SK-N-SH (cell line): Measurements from ENCODE around the gene FAM181A.

ENCODE experiments used
- CHD2 ChIP-seq: fragments of 150-350 bp; IDR thresholded peaks from 2 replicates; pipeline ENCODE4 v1.6.1; 2018; ENCODE audit warnings: low read length; ENCODE audit not compliant: partially characterized antibody
- FOSL2 ChIP-seq: IDR thresholded peaks from 2 replicates; pipeline ENCODE4 v1.4.0; 2012; ENCODE audit warnings: low read depth, mild to moderate bottlenecking, moderate library complexity, borderline replicate concordance
- FOXJ3 ChIP-seq: sonication (generic); formaldehyde crosslinking; IDR thresholded peaks from 2 replicates; pipeline ENCODE4 v1.5.1; 2020; ENCODE audit warnings: mild to moderate bottlenecking, missing genetic modification reagents
- FOXM1 ChIP-seq: IDR thresholded peaks from 2 replicates; pipeline ENCODE4 v1.4.0; 2012; ENCODE audit warnings: low read depth, mild to moderate bottlenecking
- JUND ChIP-seq: IDR thresholded peaks from 2 replicates; pipeline ENCODE4 v1.4.0; 2012
- POLR2AphosphoS5 ChIP-seq: IDR thresholded peaks from 2 replicates; pipeline ENCODE4 v1.6.1; 2012; ENCODE audit warnings: low read depth, low read length
- SIN3A ChIP-seq: IDR thresholded peaks from 2 replicates; pipeline ENCODE4 v1.6.1; 2012; ENCODE audit warnings: low read depth, mild to moderate bottlenecking, low read length, moderate library complexity, borderline replicate concordance
- SMC3 ChIP-seq: IDR thresholded peaks from 2 replicates; pipeline ENCODE4 v1.6.1; 2012; ENCODE audit warnings: low read depth, low read length, improper control_type of control experiment
- TAF1 ChIP-seq: IDR thresholded peaks from 2 replicates; pipeline ENCODE4 v1.6.1; 2012; ENCODE audit warnings: low read depth, mild to moderate bottlenecking, low read length, moderate library complexity, borderline replicate concordance
- TF ChIP-seq, protein P1 (sequence below): fragments of 200-600 bp; sonication (generic); IDR thresholded peaks from 2 replicates; pipeline ENCODE4 v1.6.1; 2017; ENCODE audit warnings: antibody characterized with exemption, mild to moderate bottlenecking, moderate library complexity
- TF ChIP-seq, protein P2 (sequence below): IDR thresholded peaks from 2 replicates; pipeline ENCODE4 v1.4.0; 2012; ENCODE audit warnings: low read depth, borderline replicate concordance
- TF ChIP-seq, protein P3 (sequence below): IDR thresholded peaks from 2 replicates; pipeline ENCODE4 v1.6.1; 2012; ENCODE audit warnings: mild to moderate bottlenecking, low read depth, low read length, moderate library complexity
- TF ChIP-seq, protein P4 (sequence below): fragments of 150-350 bp; IDR thresholded peaks from 2 replicates; pipeline ENCODE4 v1.6.1; 2017; ENCODE audit warnings: antibody characterized with exemption, low read length, low read depth, borderline replicate concordance
- TF ChIP-seq, protein P5 (sequence below): IDR thresholded peaks from 2 replicates; pipeline ENCODE4; 2012

DNA sequence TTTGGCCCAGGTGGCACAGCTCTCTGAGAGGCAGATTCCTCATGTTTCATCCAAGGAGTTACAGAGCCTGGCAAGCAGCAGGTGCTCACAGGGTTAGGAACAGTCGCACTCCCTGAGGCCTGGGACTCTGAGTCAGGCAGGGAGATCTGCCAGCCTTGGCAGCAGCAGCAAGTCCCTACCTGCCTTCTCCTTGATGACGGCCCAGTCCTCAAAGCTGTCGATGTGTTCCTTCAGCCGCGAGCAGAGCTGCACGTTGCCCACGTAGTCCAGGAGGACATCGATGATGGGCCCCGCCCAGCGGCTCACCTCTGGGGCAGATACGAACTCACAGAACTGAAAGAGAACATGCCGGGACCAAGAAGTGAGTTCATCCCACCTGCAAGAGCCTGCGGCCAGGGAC lies 10.4 kb downstream of the FAM181A start:
- TF ChIP-seq SMC3 = no peak
- no peak for TF ChIP-seq JUND
- no peak for TF ChIP-seq CHD2
- TF ChIP-seq, protein P1, sequence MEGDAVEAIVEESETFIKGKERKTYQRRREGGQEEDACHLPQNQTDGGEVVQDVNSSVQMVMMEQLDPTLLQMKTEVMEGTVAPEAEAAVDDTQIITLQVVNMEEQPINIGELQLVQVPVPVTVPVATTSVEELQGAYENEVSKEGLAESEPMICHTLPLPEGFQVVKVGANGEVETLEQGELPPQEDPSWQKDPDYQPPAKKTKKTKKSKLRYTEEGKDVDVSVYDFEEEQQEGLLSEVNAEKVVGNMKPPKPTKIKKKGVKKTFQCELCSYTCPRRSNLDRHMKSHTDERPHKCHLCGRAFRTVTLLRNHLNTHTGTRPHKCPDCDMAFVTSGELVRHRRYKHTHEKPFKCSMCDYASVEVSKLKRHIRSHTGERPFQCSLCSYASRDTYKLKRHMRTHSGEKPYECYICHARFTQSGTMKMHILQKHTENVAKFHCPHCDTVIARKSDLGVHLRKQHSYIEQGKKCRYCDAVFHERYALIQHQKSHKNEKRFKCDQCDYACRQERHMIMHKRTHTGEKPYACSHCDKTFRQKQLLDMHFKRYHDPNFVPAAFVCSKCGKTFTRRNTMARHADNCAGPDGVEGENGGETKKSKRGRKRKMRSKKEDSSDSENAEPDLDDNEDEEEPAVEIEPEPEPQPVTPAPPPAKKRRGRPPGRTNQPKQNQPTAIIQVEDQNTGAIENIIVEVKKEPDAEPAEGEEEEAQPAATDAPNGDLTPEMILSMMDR = no peak
- TF ChIP-seq, protein P2, sequence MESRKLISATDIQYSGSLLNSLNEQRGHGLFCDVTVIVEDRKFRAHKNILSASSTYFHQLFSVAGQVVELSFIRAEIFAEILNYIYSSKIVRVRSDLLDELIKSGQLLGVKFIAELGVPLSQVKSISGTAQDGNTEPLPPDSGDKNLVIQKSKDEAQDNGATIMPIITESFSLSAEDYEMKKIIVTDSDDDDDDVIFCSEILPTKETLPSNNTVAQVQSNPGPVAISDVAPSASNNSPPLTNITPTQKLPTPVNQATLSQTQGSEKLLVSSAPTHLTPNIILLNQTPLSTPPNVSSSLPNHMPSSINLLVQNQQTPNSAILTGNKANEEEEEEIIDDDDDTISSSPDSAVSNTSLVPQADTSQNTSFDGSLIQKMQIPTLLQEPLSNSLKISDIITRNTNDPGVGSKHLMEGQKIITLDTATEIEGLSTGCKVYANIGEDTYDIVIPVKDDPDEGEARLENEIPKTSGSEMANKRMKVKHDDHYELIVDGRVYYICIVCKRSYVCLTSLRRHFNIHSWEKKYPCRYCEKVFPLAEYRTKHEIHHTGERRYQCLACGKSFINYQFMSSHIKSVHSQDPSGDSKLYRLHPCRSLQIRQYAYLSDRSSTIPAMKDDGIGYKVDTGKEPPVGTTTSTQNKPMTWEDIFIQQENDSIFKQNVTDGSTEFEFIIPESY = no peak
- TF ChIP-seq, protein P3, sequence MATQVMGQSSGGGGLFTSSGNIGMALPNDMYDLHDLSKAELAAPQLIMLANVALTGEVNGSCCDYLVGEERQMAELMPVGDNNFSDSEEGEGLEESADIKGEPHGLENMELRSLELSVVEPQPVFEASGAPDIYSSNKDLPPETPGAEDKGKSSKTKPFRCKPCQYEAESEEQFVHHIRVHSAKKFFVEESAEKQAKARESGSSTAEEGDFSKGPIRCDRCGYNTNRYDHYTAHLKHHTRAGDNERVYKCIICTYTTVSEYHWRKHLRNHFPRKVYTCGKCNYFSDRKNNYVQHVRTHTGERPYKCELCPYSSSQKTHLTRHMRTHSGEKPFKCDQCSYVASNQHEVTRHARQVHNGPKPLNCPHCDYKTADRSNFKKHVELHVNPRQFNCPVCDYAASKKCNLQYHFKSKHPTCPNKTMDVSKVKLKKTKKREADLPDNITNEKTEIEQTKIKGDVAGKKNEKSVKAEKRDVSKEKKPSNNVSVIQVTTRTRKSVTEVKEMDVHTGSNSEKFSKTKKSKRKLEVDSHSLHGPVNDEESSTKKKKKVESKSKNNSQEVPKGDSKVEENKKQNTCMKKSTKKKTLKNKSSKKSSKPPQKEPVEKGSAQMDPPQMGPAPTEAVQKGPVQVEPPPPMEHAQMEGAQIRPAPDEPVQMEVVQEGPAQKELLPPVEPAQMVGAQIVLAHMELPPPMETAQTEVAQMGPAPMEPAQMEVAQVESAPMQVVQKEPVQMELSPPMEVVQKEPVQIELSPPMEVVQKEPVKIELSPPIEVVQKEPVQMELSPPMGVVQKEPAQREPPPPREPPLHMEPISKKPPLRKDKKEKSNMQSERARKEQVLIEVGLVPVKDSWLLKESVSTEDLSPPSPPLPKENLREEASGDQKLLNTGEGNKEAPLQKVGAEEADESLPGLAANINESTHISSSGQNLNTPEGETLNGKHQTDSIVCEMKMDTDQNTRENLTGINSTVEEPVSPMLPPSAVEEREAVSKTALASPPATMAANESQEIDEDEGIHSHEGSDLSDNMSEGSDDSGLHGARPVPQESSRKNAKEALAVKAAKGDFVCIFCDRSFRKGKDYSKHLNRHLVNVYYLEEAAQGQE = no peak
- TF ChIP-seq, protein P4, sequence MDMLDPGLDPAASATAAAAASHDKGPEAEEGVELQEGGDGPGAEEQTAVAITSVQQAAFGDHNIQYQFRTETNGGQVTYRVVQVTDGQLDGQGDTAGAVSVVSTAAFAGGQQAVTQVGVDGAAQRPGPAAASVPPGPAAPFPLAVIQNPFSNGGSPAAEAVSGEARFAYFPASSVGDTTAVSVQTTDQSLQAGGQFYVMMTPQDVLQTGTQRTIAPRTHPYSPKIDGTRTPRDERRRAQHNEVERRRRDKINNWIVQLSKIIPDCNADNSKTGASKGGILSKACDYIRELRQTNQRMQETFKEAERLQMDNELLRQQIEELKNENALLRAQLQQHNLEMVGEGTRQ = no peak
- TF ChIP-seq TAF1 = no peak
- no peak for TF ChIP-seq SIN3A
- TF ChIP-seq POLR2AphosphoS5 = no peak
- no peak for TF ChIP-seq FOSL2
- no peak for TF ChIP-seq FOXM1
- TF ChIP-seq FOXJ3 (CRISPR knock-in tag) = no peak
- TF ChIP-seq, protein P5, sequence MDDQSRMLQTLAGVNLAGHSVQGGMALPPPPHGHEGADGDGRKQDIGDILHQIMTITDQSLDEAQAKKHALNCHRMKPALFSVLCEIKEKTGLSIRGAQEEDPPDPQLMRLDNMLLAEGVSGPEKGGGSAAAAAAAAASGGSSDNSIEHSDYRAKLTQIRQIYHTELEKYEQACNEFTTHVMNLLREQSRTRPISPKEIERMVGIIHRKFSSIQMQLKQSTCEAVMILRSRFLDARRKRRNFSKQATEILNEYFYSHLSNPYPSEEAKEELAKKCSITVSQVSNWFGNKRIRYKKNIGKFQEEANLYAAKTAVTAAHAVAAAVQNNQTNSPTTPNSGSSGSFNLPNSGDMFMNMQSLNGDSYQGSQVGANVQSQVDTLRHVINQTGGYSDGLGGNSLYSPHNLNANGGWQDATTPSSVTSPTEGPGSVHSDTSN = no peak
